HG03575 (cell line): ENCODE results near the gene SLC12A9.

Experiments used
- ATAC-seq: cut with Tn5 transposase; IDR thresholded peaks from one replicate; pipeline ENCODE4 v1.9.1; 2021; ENCODE audit not compliant: unreplicated experiment, insufficient number of reproducible peaks, low FRiP score; ENCODE audit errors: extremely low read depth

The SLC12A9 gene

DNA sequence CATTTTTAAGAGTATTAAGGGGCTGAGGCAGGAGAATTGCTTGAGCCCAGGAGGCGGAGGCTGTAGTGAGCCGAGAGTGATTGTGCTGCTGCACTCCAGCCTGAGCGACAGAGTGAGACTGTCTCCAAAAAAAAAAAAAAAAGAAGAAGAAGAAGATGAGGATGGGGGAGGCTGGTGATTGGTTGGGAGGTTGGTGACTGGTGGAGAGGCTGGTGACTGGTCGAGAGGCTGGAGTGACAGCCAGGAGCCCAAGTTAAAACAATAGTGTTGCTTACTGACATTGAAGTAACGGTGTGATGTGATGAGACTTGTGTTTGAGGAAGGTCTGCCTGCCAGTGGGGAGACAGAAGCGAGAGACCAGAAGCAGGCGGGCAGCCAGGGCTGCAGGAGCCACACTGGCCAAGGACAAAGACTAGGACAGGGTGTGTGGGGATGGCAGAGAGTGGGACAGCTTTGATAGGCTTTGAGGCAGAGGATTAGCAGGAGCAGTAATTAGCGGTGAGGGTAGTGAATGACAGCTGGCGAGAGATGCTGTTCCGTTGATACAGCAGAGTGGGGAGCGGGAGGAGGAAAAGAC is 27.3 kb downstream of the SLC12A9 start:
- no peak for ATAC-seq

DNA sequence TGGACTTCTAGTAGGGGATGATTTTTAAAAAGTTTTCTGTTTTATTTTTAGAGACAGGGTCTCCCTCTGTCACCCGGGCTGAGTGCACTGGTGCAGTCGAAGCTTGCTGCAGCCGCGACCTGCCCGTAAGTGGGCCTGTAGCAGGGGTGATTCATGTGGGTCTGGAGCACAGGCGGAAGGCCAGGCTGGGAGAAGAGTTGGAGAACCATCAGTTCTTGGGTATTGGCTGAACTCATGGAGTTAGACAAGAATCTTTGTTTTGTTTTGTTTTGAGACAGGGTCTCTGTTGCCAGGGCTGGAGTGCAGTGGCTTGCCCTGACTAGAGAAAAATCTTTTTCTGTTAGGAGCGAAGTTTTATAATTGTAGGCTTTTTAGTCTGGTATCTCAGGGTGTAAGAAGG is 28.1 kb downstream of the SLC12A9 start:
- ATAC-seq: no peak

DNA sequence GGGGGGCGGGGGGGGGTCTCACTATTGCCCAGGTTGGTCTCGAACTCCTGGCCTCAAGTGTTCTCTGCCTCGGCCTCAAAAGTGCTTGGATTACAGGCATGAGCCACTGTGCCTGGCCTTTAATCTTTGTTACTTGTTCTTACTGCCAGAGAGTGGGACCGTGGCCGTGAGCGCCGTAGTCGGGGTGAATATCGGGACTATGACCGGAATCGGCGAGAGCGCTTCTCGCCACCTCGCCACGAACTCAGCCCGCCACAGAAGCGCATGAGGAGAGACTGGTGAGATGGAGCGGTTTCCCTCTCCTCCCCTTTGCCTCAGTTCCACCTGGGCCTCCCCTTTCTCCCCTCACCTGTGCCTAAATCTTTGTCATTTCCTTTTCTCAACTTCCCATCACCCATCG is 28.6 kb downstream of the SLC12A9 start:
- no peak for ATAC-seq

DNA sequence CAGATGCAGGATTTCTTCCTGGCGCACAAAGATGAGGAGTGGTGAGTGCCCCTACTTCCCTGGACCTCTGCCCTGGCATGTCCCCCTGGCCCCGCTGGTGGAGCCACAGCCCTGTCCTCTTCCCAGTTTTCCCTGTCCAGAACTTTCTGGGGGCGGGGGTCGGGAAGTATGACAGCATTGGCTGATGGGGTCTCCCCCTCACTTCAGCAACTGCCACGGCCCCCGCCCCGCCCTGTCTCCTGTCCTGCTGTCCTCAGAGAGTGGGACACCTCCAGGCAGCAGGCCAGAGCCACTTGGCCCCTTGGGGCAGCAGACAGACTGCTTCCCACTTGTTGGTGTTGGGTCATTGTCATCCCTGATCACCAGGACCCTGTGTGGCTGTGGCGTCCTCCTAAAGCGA is 29.7 kb downstream of the SLC12A9 start:
- no peak for ATAC-seq

DNA sequence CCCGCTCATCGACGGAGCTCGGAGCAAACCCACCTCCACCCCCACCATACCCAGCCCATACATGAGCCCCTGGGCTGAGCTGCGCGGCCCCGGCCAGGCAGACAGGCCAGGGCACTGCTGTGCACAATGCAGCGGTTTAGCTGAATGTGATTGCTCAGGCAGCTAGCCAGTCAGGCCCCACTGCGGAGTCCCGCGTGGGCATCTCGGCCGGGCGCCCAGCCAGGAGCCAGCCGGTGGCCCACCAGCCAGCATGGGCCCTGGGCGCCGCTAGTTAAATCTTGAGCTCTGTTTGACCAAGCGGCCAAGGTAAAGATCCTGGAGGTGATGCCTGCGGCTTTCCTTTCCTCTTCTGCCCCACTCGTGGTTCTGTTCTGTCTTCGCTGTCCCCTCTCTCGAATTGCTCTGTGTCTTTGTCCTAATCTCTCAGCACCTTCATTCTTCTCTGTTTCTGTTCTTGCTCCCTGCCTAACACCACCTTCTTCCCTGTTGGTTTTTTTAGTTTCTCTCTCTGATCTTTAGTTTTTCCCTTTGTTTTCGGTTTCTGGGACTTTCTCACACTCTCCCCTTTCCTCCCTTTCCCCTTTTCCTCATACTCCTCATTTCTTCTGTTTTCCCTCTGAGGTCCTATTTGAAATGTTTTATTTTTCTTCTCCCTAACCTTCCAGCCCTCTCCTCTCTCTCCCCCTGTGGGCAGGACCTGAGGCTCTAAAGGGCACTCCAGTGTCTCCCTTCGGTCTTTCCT is 30.4 kb downstream of the SLC12A9 start:
- ATAC-seq: no peak

- ATAC-seq: no peak
These were observed 32.4 kb downstream of the SLC12A9 start for GRCh38 chr7:100884736-100885439.

DNA sequence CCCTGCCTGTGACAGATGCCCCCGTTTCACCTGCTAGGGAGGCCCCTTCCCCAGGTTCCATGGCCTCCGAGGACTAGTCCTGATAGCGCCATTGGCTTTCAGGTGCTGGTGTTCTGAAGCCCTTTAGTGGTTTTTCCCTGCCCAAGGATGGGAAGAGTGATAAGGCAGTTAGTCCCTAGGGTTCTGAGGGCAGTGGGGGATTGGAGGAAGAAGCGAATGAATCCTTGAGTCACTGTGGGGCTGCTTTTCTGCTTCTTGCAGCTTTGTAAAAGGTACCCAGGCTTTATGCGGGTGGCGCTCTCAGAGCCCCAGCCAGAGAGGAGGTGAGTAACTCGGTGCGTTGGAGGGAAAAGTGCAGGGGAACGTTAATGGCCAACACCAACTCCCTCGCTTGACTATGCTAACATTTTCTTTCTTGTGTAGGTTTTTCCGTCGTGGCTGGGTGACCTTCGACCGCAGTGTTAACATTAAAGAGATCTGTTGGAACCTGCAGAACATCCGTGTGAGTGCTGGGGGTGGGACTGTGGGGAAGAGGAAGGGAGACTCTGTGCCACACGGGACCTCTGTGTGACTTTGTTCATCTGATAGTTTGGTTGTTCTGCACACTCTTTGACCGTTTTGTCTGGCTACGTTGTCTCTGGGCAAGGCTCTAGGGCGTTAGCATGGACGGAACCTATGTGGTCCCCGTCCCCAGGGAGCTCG is 33.1 kb downstream of the SLC12A9 start:
- no peak for ATAC-seq

GRCh38 chr7:100886142-100886935 is 33.8 kb downstream of the SLC12A9 start:
- no peak for ATAC-seq

DNA sequence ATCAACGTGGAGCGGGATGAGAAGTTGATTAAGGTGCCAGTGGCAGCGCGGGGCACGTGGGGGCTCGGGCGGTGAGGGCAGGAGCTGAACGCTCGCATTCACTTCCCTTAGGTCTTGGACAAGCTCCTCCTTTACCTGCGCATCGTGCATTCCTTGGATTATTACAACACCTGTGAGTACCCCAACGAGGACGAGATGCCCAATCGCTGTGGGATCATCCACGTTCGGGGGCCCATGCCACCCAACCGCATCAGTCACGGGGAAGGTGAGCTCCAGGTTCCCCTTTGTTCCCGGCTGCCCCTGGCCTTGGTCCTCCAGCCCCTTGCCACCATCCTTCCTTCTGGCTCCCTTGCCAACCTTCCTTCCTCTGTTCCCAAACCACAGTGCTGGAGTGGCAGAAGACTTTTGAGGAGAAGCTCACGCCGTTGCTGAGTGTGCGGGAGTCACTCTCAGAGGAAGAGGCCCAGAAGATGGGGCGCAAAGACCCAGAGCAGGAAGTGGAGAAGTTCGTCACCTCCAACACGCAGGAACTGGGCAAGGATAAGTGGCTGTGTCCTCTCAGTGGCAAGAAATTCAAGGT is 34.5 kb downstream of the SLC12A9 start:
- no peak for ATAC-seq

DNA sequence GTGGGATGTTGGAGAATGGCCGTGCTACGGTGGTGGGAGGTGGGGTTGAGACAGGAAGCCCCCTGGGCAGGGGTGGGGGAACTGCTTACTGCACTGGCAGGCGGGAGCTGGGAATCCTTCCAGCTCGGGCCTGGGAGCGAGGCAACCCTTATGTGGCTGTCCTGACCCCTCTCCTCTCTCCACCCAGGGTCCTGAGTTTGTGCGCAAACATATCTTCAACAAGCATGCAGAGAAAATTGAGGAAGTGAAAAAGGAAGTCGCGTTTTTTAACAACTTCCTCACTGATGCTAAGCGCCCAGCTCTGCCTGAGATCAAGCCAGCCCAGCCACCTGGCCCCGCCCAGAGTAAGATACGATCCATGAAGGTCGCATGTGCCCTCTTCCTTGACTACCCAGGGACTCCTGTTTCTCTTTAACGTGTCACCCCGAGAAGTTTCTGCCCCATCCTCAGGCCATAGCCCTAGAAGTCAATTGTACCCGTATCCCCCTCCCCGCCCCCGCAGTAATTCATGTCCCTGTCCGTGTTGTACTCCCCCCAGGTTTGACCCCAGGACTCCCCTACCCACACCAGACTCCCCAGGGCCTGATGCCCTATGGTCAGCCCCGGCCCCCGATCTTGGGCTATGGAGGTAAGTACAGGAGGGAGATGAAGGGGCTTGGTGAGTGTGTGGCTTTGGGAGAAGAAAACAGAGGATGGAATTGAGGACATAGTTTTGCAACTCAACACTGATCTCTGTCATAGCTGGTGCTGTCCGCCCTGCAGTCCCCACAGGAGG is 35.2 kb downstream of the SLC12A9 start:
- ATAC-seq: no peak

DNA sequence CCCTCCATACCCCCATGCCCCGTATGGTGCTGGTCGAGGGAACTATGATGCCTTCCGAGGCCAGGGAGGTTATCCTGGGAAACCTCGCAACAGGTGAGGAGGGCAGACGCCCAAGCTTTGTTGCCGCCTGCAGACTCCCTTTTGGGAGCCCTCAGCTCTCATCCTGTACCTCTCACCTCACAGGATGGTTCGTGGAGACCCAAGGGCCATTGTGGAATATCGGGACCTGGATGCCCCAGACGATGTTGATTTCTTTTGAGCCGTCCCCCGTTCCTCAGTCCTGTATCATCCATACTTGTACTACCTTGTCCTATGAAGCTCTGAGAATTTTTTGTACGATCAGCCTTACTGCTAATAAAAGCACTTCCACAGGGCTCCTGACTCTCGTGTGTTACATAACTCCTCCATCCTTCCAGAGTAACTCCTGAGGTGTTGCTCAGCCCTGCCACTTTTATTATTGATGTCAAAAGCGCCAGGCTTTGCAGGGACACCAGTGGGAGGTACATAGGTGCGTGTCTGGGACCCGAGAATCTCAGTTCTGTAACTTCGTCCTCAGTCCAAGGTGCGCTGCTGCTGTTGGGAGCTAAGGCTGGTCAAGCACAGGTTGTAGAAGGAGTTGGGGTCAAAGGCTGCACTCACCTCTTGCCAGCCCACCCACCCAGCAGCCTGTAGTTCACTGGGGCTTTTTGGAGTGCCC is 35.9 kb downstream of the SLC12A9 start:
- ATAC-seq: no peak

DNA sequence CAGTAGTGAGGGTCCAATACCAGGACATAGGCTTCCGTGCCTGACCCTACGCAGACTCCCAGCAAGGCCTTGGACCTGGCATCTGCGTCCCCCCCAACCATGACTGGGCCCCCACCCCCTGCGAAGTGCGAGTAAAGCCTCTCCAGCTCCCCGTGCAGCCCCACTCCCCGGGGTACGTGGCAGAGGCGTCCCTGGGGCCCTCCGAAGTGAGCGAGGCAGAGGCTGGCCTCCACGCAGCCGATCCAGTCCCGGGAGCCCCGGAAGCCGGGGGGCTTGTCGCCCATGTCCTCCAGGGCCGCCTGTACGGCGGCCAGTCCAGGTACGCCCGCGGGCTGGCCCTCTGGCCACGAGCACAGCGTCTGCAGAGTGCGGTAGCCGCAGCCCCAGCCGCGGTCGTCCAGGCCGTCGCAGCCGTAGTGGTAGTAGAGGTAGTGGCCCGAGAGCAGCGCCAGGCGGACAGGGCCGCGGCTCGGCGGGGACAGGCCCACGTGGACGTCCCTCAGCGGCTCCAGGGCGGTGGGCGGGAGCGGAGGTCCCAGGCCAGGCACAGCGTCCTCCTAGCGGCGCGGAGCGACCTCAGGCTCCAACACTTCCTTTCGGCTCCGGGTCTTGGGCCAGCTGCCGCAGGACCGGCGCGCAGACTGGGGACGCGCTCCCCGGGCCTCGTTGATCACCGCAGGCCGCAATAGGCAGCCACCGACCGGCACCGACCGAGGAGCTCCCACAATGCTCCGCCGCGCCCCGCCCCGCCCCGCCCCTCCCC is 36.7 kb downstream of the SLC12A9 start, which contains the start of gene UFSP1:
Gene UFSP1 (minus strand): TSS at position 728 of the 763 bp plus-strand sequence. CDS start 444 bp downstream, at position 284.
- ATAC-seq: no peak

- ATAC-seq: no peak
These were observed 38.4 kb downstream of the SLC12A9 start for GRCh38 chr7:100890653-100891567.

- no peak for ATAC-seq
These were observed 39.2 kb downstream of the SLC12A9 start for GRCh38 chr7:100891568-100892247.
